HepG2 (cell line): ENCODE results near the gene RTEL1. TPM values are rescaled to one million over a fixed set of nuclear protein-coding genes. Genes with fewer than 3 reads are reported as not detected.

Experiments used
- CHCHD3 ChIP-seq: sonication (generic); formaldehyde crosslinking; IDR thresholded peaks from 2 replicates; pipeline ENCODE4 v1.8.0; 2022; ENCODE audit warnings: mild to moderate bottlenecking, missing genetic modification reagents, moderate library complexity
- ERF ChIP-seq: IDR thresholded peaks from 2 replicates; pipeline ENCODE4 v1.6.1; 2018; ENCODE audit warnings: missing biosample characterization, missing genetic modification reagents
- FIP1L1 ChIP-seq: fragments of 200-400 bp; formaldehyde crosslinking; IDR thresholded peaks from 2 replicates; pipeline ENCODE4 v1.6.1; 2018; ENCODE audit warnings: low read depth, mild to moderate bottlenecking, low read length, moderate library complexity, borderline replicate concordance; ENCODE audit not compliant: insufficient read depth
- GABPA ChIP-seq, 2 experiments: IDR thresholded peaks; 2 replicates each; pipeline ENCODE4 v1.6.1; 2011 to 2016; ENCODE audit warnings: low read depth in 2 of 2, low read length in 1 of 2, missing biosample characterization in 1 of 2, missing genetic modification characterization in 1 of 2
- KAT2B ChIP-seq: fragments of 150-350 bp; IDR thresholded peaks from 2 replicates; pipeline ENCODE4 v1.6.1; 2014; ENCODE audit warnings: low read depth, low read length, borderline replicate concordance
- MTA3 ChIP-seq: sonication (generic); formaldehyde crosslinking; IDR thresholded peaks from 2 replicates; pipeline ENCODE4 v1.4.0; 2020; ENCODE audit warnings: missing genetic modification reagents
- NFRKB ChIP-seq: fragments of 450-650 bp; IDR thresholded peaks from 2 replicates; pipeline ENCODE4 v1.6.1; 2017
- RAD21 ChIP-seq: fragments of 450-650 bp; formaldehyde crosslinking; IDR thresholded peaks from 2 replicates; pipeline ENCODE4 v1.5.0; 2020; ENCODE audit warnings: mild to moderate bottlenecking
- SAFB2 ChIP-seq: sonication (generic); formaldehyde crosslinking; IDR thresholded peaks from 2 replicates; pipeline ENCODE4 v1.5.1; 2020; ENCODE audit warnings: missing genetic modification reagents, low read depth, mild to moderate bottlenecking, borderline replicate concordance
- SP5 ChIP-seq: IDR thresholded peaks from 2 replicates; pipeline ENCODE4 v1.6.1; 2016; ENCODE audit warnings: low read depth, borderline replicate concordance
- STAG1 ChIP-seq: sonication (generic); formaldehyde crosslinking; IDR thresholded peaks from 2 replicates; pipeline ENCODE4 v1.4.0; 2020; ENCODE audit warnings: missing genetic modification reagents
- ZNF224 ChIP-seq: sonication (generic); formaldehyde crosslinking; IDR thresholded peaks from 2 replicates; pipeline ENCODE4 v1.5.0; 2020; ENCODE audit warnings: mild to moderate bottlenecking, missing genetic modification reagents
- ZNF264 ChIP-seq: sonication (generic); formaldehyde crosslinking; IDR thresholded peaks from 2 replicates; pipeline ENCODE4 v1.4.0; 2020; ENCODE audit warnings: missing genetic modification reagents
- ZNF34 ChIP-seq: sonication (generic); formaldehyde crosslinking; IDR thresholded peaks from 2 replicates; pipeline ENCODE4 v1.4.0; 2020; ENCODE audit warnings: mild to moderate bottlenecking, missing genetic modification reagents, borderline replicate concordance
- ZNF549 ChIP-seq: sonication (generic); formaldehyde crosslinking; IDR thresholded peaks from 2 replicates; pipeline ENCODE4 v1.5.0; 2020; ENCODE audit warnings: missing genetic modification reagents
- ZNF709 ChIP-seq: sonication (generic); formaldehyde crosslinking; IDR thresholded peaks from 2 replicates; pipeline ENCODE4 v1.5.0; 2020; ENCODE audit warnings: mild to moderate bottlenecking, missing genetic modification reagents
- ZNF724P ChIP-seq: sonication (generic); formaldehyde crosslinking; IDR thresholded peaks from 2 replicates; pipeline ENCODE4 v1.8.0; 2022; ENCODE audit warnings: missing genetic modification reagents, borderline replicate concordance
- ZNF792 ChIP-seq: IDR thresholded peaks from 2 replicates; pipeline ENCODE4 v1.6.1; 2016
- polyA plus RNA-seq, 8 experiments: library from polyadenylated mRNA; depleted of rRNA in 3 of 8; stranded (reverse) in 7 of 8; unstranded in 1 of 8; fragments of >200 nt; fragmentation: Illumina TruSeq in 4 of 8; extraction: Trizol in 4 of 8; gene quantifications; 2 replicates each; pipeline versions ENCODE4 v1.2.1 to v1.2.3, GENCODE V29; 2011 to 2016; ENCODE audit warnings: low read depth in 4 of 8, missing spikeins in 1 of 8, mixed read lengths in 1 of 8; ENCODE audit not compliant: insufficient read depth in 1 of 8
- total RNA-seq, 5 experiments: library from RNA; depleted of rRNA; stranded (reverse); fragments of >200 nt; fragmentation: Illumina TruSeq; extraction: Trizol; gene quantifications; 2 replicates each; pipeline ENCODE4 v1.2.3, GENCODE V29; 2016; ENCODE audit warnings: low read depth in 1 of 5
- TF ChIP-seq, protein P1 (sequence below): sonication (generic); formaldehyde crosslinking; IDR thresholded peaks from 2 replicates; pipeline ENCODE4 v1.5.0; 2020; ENCODE audit warnings: missing genetic modification reagents, mild to moderate bottlenecking, borderline replicate concordance
- TF ChIP-seq, protein P2 (sequence below): IDR thresholded peaks from 2 replicates; pipeline ENCODE4 v1.6.1; 2016; ENCODE audit warnings: mild to moderate bottlenecking
- TF ChIP-seq, protein P3 (sequence below): sonication (generic); formaldehyde crosslinking; IDR thresholded peaks from 2 replicates; pipeline ENCODE4 v1.4.0; 2020; ENCODE audit warnings: missing genetic modification reagents
- TF ChIP-seq, protein P4 (sequence below): sonication (generic); formaldehyde crosslinking; IDR thresholded peaks from 2 replicates; pipeline ENCODE4 v1.5.1; 2020; ENCODE audit warnings: missing genetic modification reagents, mild to moderate bottlenecking, borderline replicate concordance
- TF ChIP-seq, protein P5 (sequence below): sonication (generic); formaldehyde crosslinking; IDR thresholded peaks from 2 replicates; pipeline ENCODE4 v1.5.0; 2020; ENCODE audit warnings: missing genetic modification reagents

Gene RTEL1
- total and polyA plus RNA-seq, 2 of the 13 experiments (the other 11 are each of a cell fraction or from before 2014, with no cell fraction given), result 21.8 to 36.4 TPM

DNA sequence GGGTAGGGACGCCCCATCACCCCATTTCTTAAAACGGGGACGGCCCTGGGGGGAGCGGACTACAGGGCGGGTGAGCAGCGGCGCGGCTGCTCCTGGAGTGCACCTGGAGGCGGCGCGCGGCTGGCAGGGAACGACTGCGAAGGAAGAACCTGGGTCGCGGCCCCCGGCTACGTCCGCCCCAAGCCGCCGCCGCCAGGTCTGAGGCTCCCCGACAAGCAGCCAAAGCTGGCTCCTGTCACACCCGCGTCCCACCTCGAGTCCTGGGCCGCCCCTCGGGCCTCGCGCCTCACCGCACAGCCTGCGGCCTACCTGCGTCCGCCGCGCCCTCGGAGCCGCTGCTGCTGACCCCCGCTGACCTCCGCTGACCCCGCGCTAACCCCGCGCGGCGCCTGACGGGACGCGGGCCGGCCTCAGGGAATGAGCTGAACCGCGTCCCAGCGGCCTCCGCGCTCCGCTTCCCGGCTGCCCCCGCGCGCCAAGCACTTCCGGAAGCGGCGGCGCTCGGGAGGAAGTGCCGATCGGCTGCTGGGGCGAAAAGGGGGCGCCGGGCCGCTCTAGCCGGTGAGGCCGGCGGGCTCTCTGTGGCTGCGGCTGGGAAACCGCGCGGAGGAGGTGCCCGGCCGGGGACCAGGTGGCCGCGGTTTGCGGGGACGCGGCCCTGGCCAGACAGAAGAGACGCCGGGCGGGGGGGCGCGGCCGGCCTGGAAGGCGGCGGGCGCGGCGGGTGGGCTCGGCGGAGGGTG lies 49.6 kb downstream of the RTEL1 start, which contains the start of the genes ARFRP1 and ZGPAT (continued):
- peak; percentile 57; the same call in 1 of the 2 replicates for TF ChIP-seq FIP1L1
- TF ChIP-seq, protein P1, sequence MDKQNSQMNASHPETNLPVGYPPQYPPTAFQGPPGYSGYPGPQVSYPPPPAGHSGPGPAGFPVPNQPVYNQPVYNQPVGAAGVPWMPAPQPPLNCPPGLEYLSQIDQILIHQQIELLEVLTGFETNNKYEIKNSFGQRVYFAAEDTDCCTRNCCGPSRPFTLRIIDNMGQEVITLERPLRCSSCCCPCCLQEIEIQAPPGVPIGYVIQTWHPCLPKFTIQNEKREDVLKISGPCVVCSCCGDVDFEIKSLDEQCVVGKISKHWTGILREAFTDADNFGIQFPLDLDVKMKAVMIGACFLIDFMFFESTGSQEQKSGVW, result no peak
- TF ChIP-seq ZNF34, result peak; percentile 37; the same call in 1 of the 2 replicates
- peak; percentile 78 for TF ChIP-seq RAD21 (CRISPR knock-in tag)
- TF ChIP-seq SAFB2, result peak; percentile 93
- TF ChIP-seq KAT2B, result no peak
- TF ChIP-seq STAG1 (CRISPR knock-in tag), result peak; percentile 29
- no peak for TF ChIP-seq NFRKB
- TF ChIP-seq ZNF549, result 0 out of 2 replicates have a peak, but pooled peaks have one; percentile 80
- peak; percentile 79 for TF ChIP-seq SP5 (CRISPR knock-in tag)
- TF ChIP-seq, protein P2, sequence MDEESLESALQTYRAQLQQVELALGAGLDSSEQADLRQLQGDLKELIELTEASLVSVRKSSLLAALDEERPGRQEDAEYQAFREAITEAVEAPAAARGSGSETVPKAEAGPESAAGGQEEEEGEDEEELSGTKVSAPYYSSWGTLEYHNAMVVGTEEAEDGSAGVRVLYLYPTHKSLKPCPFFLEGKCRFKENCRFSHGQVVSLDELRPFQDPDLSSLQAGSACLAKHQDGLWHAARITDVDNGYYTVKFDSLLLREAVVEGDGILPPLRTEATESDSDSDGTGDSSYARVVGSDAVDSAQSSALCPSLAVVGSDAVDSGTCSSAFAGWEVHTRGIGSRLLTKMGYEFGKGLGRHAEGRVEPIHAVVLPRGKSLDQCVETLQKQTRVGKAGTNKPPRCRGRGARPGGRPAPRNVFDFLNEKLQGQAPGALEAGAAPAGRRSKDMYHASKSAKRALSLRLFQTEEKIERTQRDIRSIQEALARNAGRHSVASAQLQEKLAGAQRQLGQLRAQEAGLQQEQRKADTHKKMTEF (CRISPR knock-in tag), result peak; percentile 95; the same call in 1 of the 2 replicates
- TF ChIP-seq CHCHD3 (CRISPR knock-in tag), result peak; percentile 88; the same call in 1 of the 2 replicates
- TF ChIP-seq ERF (CRISPR knock-in tag), result peak; percentile 97
- 0 out of 2 replicates have a peak, but pooled peaks have one; percentile 24 for TF ChIP-seq ZNF224 (CRISPR knock-in tag)
- TF ChIP-seq, protein P3, sequence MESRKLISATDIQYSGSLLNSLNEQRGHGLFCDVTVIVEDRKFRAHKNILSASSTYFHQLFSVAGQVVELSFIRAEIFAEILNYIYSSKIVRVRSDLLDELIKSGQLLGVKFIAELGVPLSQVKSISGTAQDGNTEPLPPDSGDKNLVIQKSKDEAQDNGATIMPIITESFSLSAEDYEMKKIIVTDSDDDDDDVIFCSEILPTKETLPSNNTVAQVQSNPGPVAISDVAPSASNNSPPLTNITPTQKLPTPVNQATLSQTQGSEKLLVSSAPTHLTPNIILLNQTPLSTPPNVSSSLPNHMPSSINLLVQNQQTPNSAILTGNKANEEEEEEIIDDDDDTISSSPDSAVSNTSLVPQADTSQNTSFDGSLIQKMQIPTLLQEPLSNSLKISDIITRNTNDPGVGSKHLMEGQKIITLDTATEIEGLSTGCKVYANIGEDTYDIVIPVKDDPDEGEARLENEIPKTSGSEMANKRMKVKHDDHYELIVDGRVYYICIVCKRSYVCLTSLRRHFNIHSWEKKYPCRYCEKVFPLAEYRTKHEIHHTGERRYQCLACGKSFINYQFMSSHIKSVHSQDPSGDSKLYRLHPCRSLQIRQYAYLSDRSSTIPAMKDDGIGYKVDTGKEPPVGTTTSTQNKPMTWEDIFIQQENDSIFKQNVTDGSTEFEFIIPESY (CRISPR knock-in tag), result peak; percentile 68; the same call in 1 of the 2 replicates
- TF ChIP-seq, protein P4, sequence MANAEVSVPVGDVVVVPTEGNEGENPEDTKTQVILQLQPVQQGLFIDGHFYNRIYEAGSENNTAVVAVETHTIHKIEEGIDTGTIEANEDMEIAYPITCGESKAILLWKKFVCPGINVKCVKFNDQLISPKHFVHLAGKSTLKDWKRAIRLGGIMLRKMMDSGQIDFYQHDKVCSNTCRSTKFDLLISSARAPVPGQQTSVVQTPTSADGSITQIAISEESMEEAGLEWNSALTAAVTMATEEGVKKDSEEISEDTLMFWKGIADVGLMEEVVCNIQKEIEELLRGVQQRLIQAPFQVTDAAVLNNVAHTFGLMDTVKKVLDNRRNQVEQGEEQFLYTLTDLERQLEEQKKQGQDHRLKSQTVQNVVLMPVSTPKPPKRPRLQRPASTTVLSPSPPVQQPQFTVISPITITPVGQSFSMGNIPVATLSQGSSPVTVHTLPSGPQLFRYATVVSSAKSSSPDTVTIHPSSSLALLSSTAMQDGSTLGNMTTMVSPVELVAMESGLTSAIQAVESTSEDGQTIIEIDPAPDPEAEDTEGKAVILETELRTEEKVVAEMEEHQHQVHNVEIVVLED (CRISPR knock-in tag), result peak; percentile 97
- TF ChIP-seq, protein P5, sequence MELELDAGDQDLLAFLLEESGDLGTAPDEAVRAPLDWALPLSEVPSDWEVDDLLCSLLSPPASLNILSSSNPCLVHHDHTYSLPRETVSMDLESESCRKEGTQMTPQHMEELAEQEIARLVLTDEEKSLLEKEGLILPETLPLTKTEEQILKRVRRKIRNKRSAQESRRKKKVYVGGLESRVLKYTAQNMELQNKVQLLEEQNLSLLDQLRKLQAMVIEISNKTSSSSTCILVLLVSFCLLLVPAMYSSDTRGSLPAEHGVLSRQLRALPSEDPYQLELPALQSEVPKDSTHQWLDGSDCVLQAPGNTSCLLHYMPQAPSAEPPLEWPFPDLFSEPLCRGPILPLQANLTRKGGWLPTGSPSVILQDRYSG (CRISPR knock-in tag), result 0 out of 2 replicates have a peak, but pooled peaks have one; percentile 53
- TF ChIP-seq ZNF264, result peak; percentile 19; the same call in 1 of the 2 replicates
- TF ChIP-seq MTA3 (CRISPR knock-in tag), result peak; percentile 75; the same call in 1 of the 2 replicates
- TF ChIP-seq ZNF709, result peak; percentile 98
- TF ChIP-seq ZNF724P (CRISPR knock-in tag), result peak; percentile 96; the same call in 1 of the 2 replicates
- TF ChIP-seq ZNF792 (CRISPR knock-in tag), result peak; percentile 57
- TF ChIP-seq GABPA (IDR thresholded peaks at IDR 0.05; ENCODE audit: low read depth, low read length), result no peak
- TF ChIP-seq GABPA (CRISPR knock-in tag; IDR thresholded peaks at IDR 0.05; ENCODE audit: low read depth), result peak; percentile 89
